Coronary artery (tissue), 2 donors: ENCODE data around the gene ADAMTSL3.

Experiments used
- DNase-seq: peaks from one replicate; pipeline ENCODE4 v3.0.0-alpha.2; 2017; ENCODE audit warnings: low spot score
- H3K27ac ChIP-seq, 2 donors: fragments of 200-600 bp; sonication (generic); one replicate each; pipeline ENCODE4 v1.5.1; 2016 to 2019
- H3K4me3 ChIP-seq: fragments of 200-600 bp; sonication (generic); 2 replicates; pipeline ENCODE4 v1.5.1; 2016; ENCODE audit warnings: mild to moderate bottlenecking, moderate library complexity
- CTCF ChIP-seq: fragments of 200-600 bp; sonication (generic); IDR thresholded peaks from one replicate; pipeline ENCODE4 v1.5.1; 2019; ENCODE audit warnings: antibody characterized with exemption

The ADAMTSL3 gene

GRCh38 chr15:84001655-84002054 is 347.7 kb downstream of the ADAMTSL3 start:
- no peak for TF ChIP-seq CTCF
- no peak for DNase-seq
- H3K4me3 ChIP-seq = no peak overlapping the region
- H3K27ac ChIP-seq = no peak overlapping the region

DNA sequence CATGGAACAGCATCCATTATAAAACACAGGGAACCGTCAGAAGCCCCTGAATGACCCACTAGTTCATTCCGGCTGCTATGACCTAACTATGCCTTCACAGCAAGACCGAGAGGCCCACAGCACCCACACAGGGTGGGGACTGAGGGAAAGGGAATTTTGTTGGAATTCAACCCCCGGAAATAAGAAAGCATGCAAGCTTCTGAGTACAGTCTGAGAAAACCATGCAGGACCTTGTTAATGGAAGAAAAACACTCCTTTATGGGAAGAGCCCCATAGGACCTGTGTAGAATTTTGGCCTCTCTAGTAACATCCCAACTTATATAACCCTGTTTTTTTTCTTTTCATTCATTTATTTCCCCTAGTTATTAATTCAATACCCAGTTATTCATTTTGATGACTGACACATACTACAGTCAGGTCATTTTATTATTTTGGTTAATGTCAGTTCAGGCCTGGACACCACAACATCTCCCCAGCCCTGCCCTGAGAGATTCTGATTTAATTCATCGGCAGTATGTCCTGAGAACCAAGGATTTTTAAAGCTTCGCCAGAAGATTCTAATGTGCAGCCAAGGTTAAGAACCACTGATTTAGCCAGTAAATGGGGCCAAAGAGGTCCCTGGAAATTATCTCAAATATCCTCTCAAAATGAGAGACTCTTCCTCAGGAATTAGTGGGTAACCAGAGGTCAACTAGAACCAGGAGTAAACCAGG is 350.0 kb downstream of the ADAMTSL3 start:
- H3K27ac ChIP-seq = no peak overlapping the region
- H3K4me3 ChIP-seq = no peak overlapping the region
- DNase-seq = no peak
- TF ChIP-seq CTCF = no peak

GRCh38 chr15:84006421-84006820 is 352.5 kb downstream of the ADAMTSL3 start:
- Histone ChIP-seq H3K4me3 (no peak overlapping the region), H3K27ac (no peak overlapping the region)
- DNase-seq = no peak
- no peak for TF ChIP-seq CTCF

DNA sequence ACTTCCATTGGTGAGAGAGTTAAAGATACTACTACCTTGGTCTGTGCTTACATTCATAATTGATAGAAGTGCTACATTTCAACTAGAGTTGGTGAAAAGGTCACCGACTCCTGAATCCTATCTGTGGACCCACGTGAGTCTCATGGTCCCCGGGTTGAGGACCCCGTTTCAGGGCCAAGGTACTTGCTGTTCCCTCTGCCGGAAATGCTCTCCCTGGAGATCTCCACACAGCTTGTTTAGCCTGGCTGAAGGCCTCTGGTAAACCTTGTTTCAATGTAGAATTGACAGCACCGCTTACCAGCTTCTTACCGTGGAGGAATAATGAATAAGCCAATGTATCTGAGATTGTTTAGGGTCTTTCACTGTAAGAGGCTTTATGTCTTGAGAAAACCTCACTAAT is 355.7 kb downstream of the ADAMTSL3 start:
- no peak overlapping the region for H3K4me3 ChIP-seq
- H3K27ac ChIP-seq = no peak overlapping the region
- DNase-seq = no peak
- TF ChIP-seq CTCF = no peak

DNA sequence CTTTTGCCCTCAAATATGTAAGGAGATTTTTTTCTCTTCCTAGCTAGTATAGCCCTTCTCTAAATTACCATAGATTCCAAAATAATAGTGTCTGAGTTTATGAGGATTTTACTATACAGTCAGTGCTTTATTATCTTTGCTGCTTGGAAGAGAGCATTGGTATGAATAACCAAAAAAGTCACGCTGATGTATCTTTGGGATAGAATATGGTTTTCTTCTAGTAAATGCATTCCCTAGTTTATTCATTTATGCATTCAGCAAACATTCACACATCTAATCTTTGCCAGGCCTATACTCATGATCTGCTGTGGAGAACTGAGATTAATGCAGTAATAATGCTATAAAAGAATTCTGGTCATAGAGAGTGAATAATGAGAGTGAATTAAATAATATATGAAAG is 356.3 kb downstream of the ADAMTSL3 start:
- no peak for DNase-seq
- no peak for TF ChIP-seq CTCF
- H3K4me3 ChIP-seq = no peak overlapping the region

DNA sequence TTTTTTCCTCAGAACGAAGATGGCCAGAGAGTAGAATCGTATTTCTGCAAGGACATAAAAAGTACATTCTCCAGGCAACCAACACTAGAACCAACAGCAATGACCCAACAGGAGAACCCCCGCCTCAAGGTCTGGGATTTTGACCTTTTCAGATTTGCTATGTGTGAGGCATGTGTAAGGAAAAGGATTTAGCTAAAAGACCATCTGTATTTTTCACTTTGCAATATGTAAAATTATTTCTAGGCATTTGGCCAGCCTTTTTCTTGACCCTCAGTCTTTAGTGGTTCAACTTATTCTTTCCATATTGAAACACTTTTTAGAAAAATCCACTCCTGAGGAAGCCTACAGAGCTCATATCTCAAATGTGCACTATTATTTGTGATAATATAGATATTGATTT is 362.4 kb downstream of the ADAMTSL3 start:
- no peak for DNase-seq
- no peak overlapping the region for H3K4me3 ChIP-seq
- no peak overlapping the region for H3K27ac ChIP-seq
- TF ChIP-seq CTCF = no peak

More for the DNA sequence above, 356.3 kb downstream of the ADAMTSL3 start:
- no peak overlapping the region for H3K27ac ChIP-seq

- Histone ChIP-seq H3K27ac (no peak overlapping the region), H3K4me3 (no peak overlapping the region)
- no peak for DNase-seq
- no peak for TF ChIP-seq CTCF
These were observed 368.6 kb downstream of the ADAMTSL3 start for GRCh38 chr15:84022516-84022915.
